WTC11 (cell line): ENCODE data around the gene PTPRJ. TPM values are rescaled to one million over a fixed set of nuclear protein-coding genes. Genes with fewer than 3 reads are reported as not detected.

Source experiments
- ATAC-seq: fragments of 200-7000 bp; cut with Tn5 transposase; 2 replicates; pipeline ENCODE4 v1.10.0; 2021; ENCODE audit warnings: mild to moderate bottlenecking, moderate library complexity
- CTCF ChIA-PET: fragments of 300-600 bp; sonication (Branson Sonifier 250); formaldehyde crosslinking; loops from one replicate; lab custom pipeline; 2021; ENCODE audit warnings: antibody characterized with exemption; lab: Charles Lee
- POLR2A ChIA-PET: fragments of 350-600 bp; sonication (Branson Sonifier 250); formaldehyde crosslinking; loops from one replicate; lab custom pipeline; 2021; ENCODE audit warnings: antibody characterized with exemption; lab: Charles Lee
- DNase-seq: peaks from one replicate; pipeline ENCODE4 v3.0.0; 2021; ENCODE audit warnings: low spot score
- H3K27ac Mint-ChIP-seq: 2 replicates; pipeline ENCODE4 v1.8.0; 2021; ENCODE audit warnings: mixed read lengths
- H3K27me3 Mint-ChIP-seq: 2 replicates; pipeline ENCODE4 v1.8.0; 2021; ENCODE audit warnings: low read depth, mild to moderate bottlenecking, moderate library complexity, mixed read lengths
- H3K36me3 Mint-ChIP-seq: 2 replicates; pipeline ENCODE4 v1.8.0; 2021; ENCODE audit warnings: mixed read lengths
- H3K4me1 Mint-ChIP-seq: 2 replicates; pipeline ENCODE4 v1.8.0; 2022; ENCODE audit warnings: mixed read lengths
- H3K4me3 Mint-ChIP-seq: 2 replicates; pipeline ENCODE4 v1.8.0; 2021; ENCODE audit warnings: mild to moderate bottlenecking, moderate library complexity, mixed read lengths
- H3K9me3 Mint-ChIP-seq: 2 replicates; pipeline ENCODE4 v1.8.0; 2021; ENCODE audit warnings: mixed read lengths
- ARID4B ChIP-seq: sonication (generic); formaldehyde crosslinking; IDR thresholded peaks from 2 replicates; pipeline ENCODE4 v1.8.0; 2023; ENCODE audit warnings: missing genetic modification reagents, mild to moderate bottlenecking, borderline replicate concordance
- ATF1 ChIP-seq: sonication (generic); formaldehyde crosslinking; IDR thresholded peaks from 2 replicates; pipeline ENCODE4 v1.8.1; 2023; ENCODE audit warnings: mild to moderate bottlenecking, moderate library complexity, missing genetic modification reagents
- CBFB ChIP-seq: sonication (generic); formaldehyde crosslinking; IDR thresholded peaks from 2 replicates; pipeline ENCODE4 v1.8.1; 2022; ENCODE audit warnings: mild to moderate bottlenecking, low read depth, missing genetic modification reagents
- EMX1 ChIP-seq: fragments of 250-450 bp; sonication (Bioruptor Pico); IDR thresholded peaks from 2 replicates; pipeline ENCODE4 v1.8.0; 2021; ENCODE audit warnings: mild to moderate bottlenecking
- HMGA2 ChIP-seq: fragments of 250-450 bp; sonication (Bioruptor Pico); IDR thresholded peaks from 2 replicates; pipeline ENCODE4 v1.4.0; 2021; ENCODE audit warnings: mild to moderate bottlenecking, moderate library complexity
- IRF1 ChIP-seq: sonication (generic); formaldehyde crosslinking; IDR thresholded peaks from 2 replicates; pipeline ENCODE4 v1.8.0; 2023; ENCODE audit warnings: missing genetic modification reagents
- IRF2 ChIP-seq: sonication (generic); formaldehyde crosslinking; IDR thresholded peaks from 2 replicates; pipeline ENCODE4 v1.8.0; 2022; ENCODE audit warnings: low read depth, missing genetic modification reagents, borderline replicate concordance
- JUN ChIP-seq: sonication (generic); formaldehyde crosslinking; IDR thresholded peaks from 2 replicates; pipeline ENCODE4 v1.8.0; 2023; ENCODE audit warnings: mild to moderate bottlenecking, missing genetic modification reagents
- MYBL2 ChIP-seq: sonication (generic); formaldehyde crosslinking; IDR thresholded peaks from 2 replicates; pipeline ENCODE4 v1.8.1; 2023; ENCODE audit warnings: mild to moderate bottlenecking, moderate library complexity, missing genetic modification reagents
- PRDM15 ChIP-seq: sonication (generic); formaldehyde crosslinking; IDR thresholded peaks from 2 replicates; pipeline ENCODE4 v1.8.0; 2022; ENCODE audit warnings: missing genetic modification reagents
- RORB ChIP-seq: fragments of 250-450 bp; sonication (Bioruptor Pico); IDR thresholded peaks from 2 replicates; pipeline ENCODE4 v1.9.0; 2021; ENCODE audit warnings: mild to moderate bottlenecking
- SMAD4 ChIP-seq: sonication (generic); formaldehyde crosslinking; IDR thresholded peaks from 2 replicates; pipeline ENCODE4 v1.8.0; 2022; ENCODE audit warnings: mild to moderate bottlenecking, missing genetic modification reagents
- STAT6 ChIP-seq: sonication (generic); formaldehyde crosslinking; conservative IDR thresholded peaks from 2 replicates; pipeline ENCODE4 v1.8.1; 2023; ENCODE audit warnings: mild to moderate bottlenecking, low read depth, missing genetic modification reagents, moderate library complexity
- TEAD1 ChIP-seq: sonication (generic); formaldehyde crosslinking; IDR thresholded peaks from 2 replicates; pipeline ENCODE4 v1.8.0; 2022; ENCODE audit warnings: mild to moderate bottlenecking, missing genetic modification reagents
- USF1 ChIP-seq: sonication (generic); formaldehyde crosslinking; IDR thresholded peaks from 2 replicates; pipeline ENCODE4 v1.8.0; 2022; ENCODE audit warnings: mild to moderate bottlenecking, missing genetic modification reagents
- ZMAT4 ChIP-seq: fragments of 250-450 bp; sonication (Bioruptor Pico); IDR thresholded peaks from 2 replicates; pipeline ENCODE4 v1.9.0; 2021; ENCODE audit warnings: mild to moderate bottlenecking
- ZNF512 ChIP-seq: sonication (generic); formaldehyde crosslinking; IDR thresholded peaks from 2 replicates; pipeline ENCODE4 v1.8.1; 2022; ENCODE audit warnings: missing genetic modification reagents, borderline replicate concordance
- total RNA-seq: library from RNA; stranded (reverse); gene quantifications from 3 replicates; pipeline ENCODE4 v1.2.3, GENCODE V29; 2021

PTPRJ gene
- total RNA-seq, 1 experiment from 2014 or later: 19.5 TPM

GRCh38 chr11:48169717-48170116, 189.4 kb downstream of the PTPRJ start:
- POLR2A ChIA-PET: interaction anchor here (0.6 kb wide), 1 partner anchor 35 kb away, joined by 7 read pairs; no protein-coding TSS in a partner anchor
- TF ChIP-seq USF1 (CRISPR knock-in tag): no peak
- TF ChIP-seq IRF2: no peak
- TF ChIP-seq ZMAT4 (CRISPR knock-in tag): no peak
- no peak for TF ChIP-seq JUN (CRISPR knock-in tag)
- TF ChIP-seq CBFB: no peak
- TF ChIP-seq RORB (CRISPR knock-in tag): no peak
- no peak for TF ChIP-seq IRF1 (CRISPR knock-in tag)
- no peak for TF ChIP-seq HMGA2
- TF ChIP-seq PRDM15 (CRISPR knock-in tag): no peak
- TF ChIP-seq ATF1 (CRISPR knock-in tag): no peak
- TF ChIP-seq ARID4B (CRISPR knock-in tag): no peak
- no peak for TF ChIP-seq SMAD4
- no peak for TF ChIP-seq EMX1 (CRISPR knock-in tag)
- DNase-seq (no peak), ATAC-seq (no peak)
- CTCF ChIA-PET: no interaction called here
- Mint-ChIP-seq H3K4me3 (no peak overlapping the region), H3K4me1 (no peaks in the 10 kb centered on the region), H3K27me3 (no peaks in the 10 kb centered on the region), H3K36me3 (peaks cover 9% of the 10 kb centered on the region), H3K27ac (no peak overlapping the region), H3K9me3 (no peaks in the 10 kb centered on the region)

- peaks cover 5% of the 10 kb centered on the region; the same call in 1 of the 2 replicates for H3K36me3 Mint-ChIP-seq
- no peak for DNase-seq
- H3K4me1 Mint-ChIP-seq: no peaks in the 10 kb centered on the region
- H3K9me3 Mint-ChIP-seq: peaks cover 4% of the 10 kb centered on the region
- no peak overlapping the region for H3K27ac Mint-ChIP-seq
- no peak for ATAC-seq
- no peaks in the 10 kb centered on the region for H3K27me3 Mint-ChIP-seq
- POLR2A ChIA-PET: interaction anchor here (0.6 kb wide), 1 partner anchor 35 kb away, joined by 7 read pairs; no protein-coding TSS in a partner anchor
- no peak overlapping the region for H3K4me3 Mint-ChIP-seq
- CTCF ChIA-PET: no interaction called here
- TF ChIP-seq ZMAT4 (CRISPR knock-in tag) (no peak), TEAD1 (CRISPR knock-in tag) (no peak), USF1 (CRISPR knock-in tag) (no peak), STAT6 (no peak), ZNF512 (no peak), MYBL2 (no peak)
Measured at GRCh38 chr11:48170241-48171233, 190.2 kb downstream of the PTPRJ start.
